ENCODE measurements around the gene BTF3L4.
"Not testable (repeated sequence)": the region's sequence is repeated elsewhere in the genome, so short reads cannot be mapped to it uniquely, and the experiment has no call there.

The BTF3L4 gene

GRCh38 chr1:52080014-52080415, 23.9 kb downstream of the BTF3L4 start:
- Histone ChIP-seq H3K27ac (ENCODE audit: low read length) (no peak overlapping the region), H3K9me3 (replicated peaks; ENCODE audit: insufficient read depth, low read length) (no peaks in the 10 kb centered on the region), H4K20me1 (ENCODE audit: insufficient read depth, low read length) (no peaks in the 10 kb centered on the region; the same call in 1 of the 2 replicates), H3K9me2 (replicated peaks; ENCODE audit: insufficient read depth, low read length) (no peaks in the 10 kb centered on the region), H2AFZ (ENCODE audit: low read length) (no peak overlapping the region), H3K27me3 (replicated peaks; ENCODE audit: insufficient read depth, low read length) (no peaks in the 10 kb centered on the region), H3K79me2 (ENCODE audit: low read length) (peaks cover 38% of the 10 kb centered on the region), H3K4me2 (ENCODE audit: low read depth, low read length) (no peak overlapping the region), H3F3A (ENCODE audit: insufficient read depth, low read length) (no peaks in the 10 kb centered on the region), H3K4me1 (ENCODE audit: low read length) (no peaks in the 10 kb centered on the region), H3K9ac (ENCODE audit: low read length) (no peak overlapping the region), H3K36me3 (replicated peaks; ENCODE audit: insufficient read depth, low read length) (no peaks in the 10 kb centered on the region), H3K4me3 (ENCODE audit: low read length) (no peak overlapping the region)
- no peak for DNase-seq
- TF ChIP-seq EZH2 (optimal IDR thresholded peaks at IDR 0.05; ENCODE audit: low read depth, low read length) (no peak), EZH2phosphoT487 (IDR thresholded peaks at IDR 0.05; ENCODE audit: low read length) (no peak), CTCF (IDR thresholded peaks at IDR 0.05; ENCODE audit: low read length) (no peak)

GRCh38 chr1:52087892-52088291, 31.8 kb downstream of the BTF3L4 start:
- H3K27ac ChIP-seq (ENCODE audit: low read length); H2AFZ ChIP-seq (ENCODE audit: low read length); H3K27me3 ChIP-seq (replicated peaks; ENCODE audit: insufficient read depth, low read length); H3K79me2 ChIP-seq (ENCODE audit: low read length); H3K36me3 ChIP-seq (replicated peaks; ENCODE audit: insufficient read depth, low read length); H3K4me1 ChIP-seq (ENCODE audit: low read length); H3K4me3 ChIP-seq (ENCODE audit: low read length); H3K9me3 ChIP-seq (replicated peaks; ENCODE audit: insufficient read depth, low read length); H3F3A ChIP-seq (ENCODE audit: insufficient read depth, low read length); H3K4me2 ChIP-seq (ENCODE audit: low read depth, low read length); H3K9me2 ChIP-seq (replicated peaks; ENCODE audit: insufficient read depth, low read length); DNase-seq; H4K20me1 ChIP-seq (ENCODE audit: insufficient read depth, low read length); H3K9ac ChIP-seq (ENCODE audit: low read length): not testable (repeated sequence)

- not testable (repeated sequence) for H3F3A ChIP-seq (ENCODE audit: insufficient read depth, low read length); H3K27ac ChIP-seq (ENCODE audit: low read length); H4K20me1 ChIP-seq (ENCODE audit: insufficient read depth, low read length); H3K79me2 ChIP-seq (ENCODE audit: low read length); DNase-seq; H3K9ac ChIP-seq (ENCODE audit: low read length); H3K4me3 ChIP-seq (ENCODE audit: low read length); H3K9me3 ChIP-seq (replicated peaks; ENCODE audit: insufficient read depth, low read length); H3K4me1 ChIP-seq (ENCODE audit: low read length); H3K9me2 ChIP-seq (replicated peaks; ENCODE audit: insufficient read depth, low read length); H2AFZ ChIP-seq (ENCODE audit: low read length); H3K27me3 ChIP-seq (replicated peaks; ENCODE audit: insufficient read depth, low read length); H3K4me2 ChIP-seq (ENCODE audit: low read depth, low read length); H3K36me3 ChIP-seq (replicated peaks; ENCODE audit: insufficient read depth, low read length)
Observed at GRCh38 chr1:52094300-52094699, 38.2 kb downstream of the BTF3L4 start.

- Histone ChIP-seq H3K9ac (ENCODE audit: low read length) (no peak overlapping the region), H3K4me2 (ENCODE audit: low read depth, low read length) (no peak overlapping the region), H3K79me2 (ENCODE audit: low read length) (no peaks in the 10 kb centered on the region), H2AFZ (ENCODE audit: low read length) (no peak overlapping the region), H3K4me1 (ENCODE audit: low read length) (no peaks in the 10 kb centered on the region), H4K20me1 (ENCODE audit: insufficient read depth, low read length) (no peaks in the 10 kb centered on the region), H3K36me3 (replicated peaks; ENCODE audit: insufficient read depth, low read length) (no peaks in the 10 kb centered on the region), H3K27me3 (replicated peaks; ENCODE audit: insufficient read depth, low read length) (peaks cover 12% of the 10 kb centered on the region; the same call in 1 of the 2 replicates), H3K4me3 (ENCODE audit: low read length) (no peak overlapping the region), H3K9me2 (replicated peaks; ENCODE audit: insufficient read depth, low read length) (no peaks in the 10 kb centered on the region), H3K9me3 (replicated peaks; ENCODE audit: insufficient read depth, low read length) (no peaks in the 10 kb centered on the region), H3F3A (ENCODE audit: insufficient read depth, low read length) (no peaks in the 10 kb centered on the region), H3K27ac (ENCODE audit: low read length) (no peak overlapping the region)
- DNase-seq, result no peak
- TF ChIP-seq EZH2phosphoT487 (IDR thresholded peaks at IDR 0.05; ENCODE audit: low read length), result no peak
- TF ChIP-seq EZH2 (optimal IDR thresholded peaks at IDR 0.05; ENCODE audit: low read depth, low read length), result no peak
- TF ChIP-seq CTCF (IDR thresholded peaks at IDR 0.05; ENCODE audit: low read length), result no peak
Observed at GRCh38 chr1:52096216-52096615, 40.1 kb downstream of the BTF3L4 start.

All from MM.1S (cell line).